ENCODE measurements around the gene MYRIP.

The MYRIP gene

GRCh38 chr3:40102182-40102581 is 292.8 kb downstream of the MYRIP start:
- no peak for DNase-seq
- no peak for TF ChIP-seq CTCF (IDR thresholded peaks at IDR 0.05)
- peaks cover 3% of the 10 kb centered on the region for H3K27me3 Mint-ChIP-seq (ENCODE audit: low read depth, poor library complexity)
- H3K4me1 Mint-ChIP-seq, result no peaks in the 10 kb centered on the region
- peaks cover 18% of the 10 kb centered on the region for H3K9me3 Mint-ChIP-seq
- no peak overlapping the region for H3K27ac Mint-ChIP-seq
- no peak overlapping the region for H3K4me3 Mint-ChIP-seq
- no peaks in the 10 kb centered on the region for H3K36me3 Mint-ChIP-seq (ENCODE audit: low read depth)

GRCh38 chr3:40103829-40104228 is 294.4 kb downstream of the MYRIP start:
- H3K27ac Mint-ChIP-seq, result no peak overlapping the region
- TF ChIP-seq CTCF (IDR thresholded peaks at IDR 0.05), result no peak
- no peak overlapping the region for H3K4me3 Mint-ChIP-seq
- no peak for DNase-seq
- no peaks in the 10 kb centered on the region for H3K36me3 Mint-ChIP-seq (ENCODE audit: low read depth)
- peaks cover 3% of the 10 kb centered on the region for H3K27me3 Mint-ChIP-seq (ENCODE audit: low read depth, poor library complexity)
- H3K4me1 Mint-ChIP-seq, result peaks cover 6% of the 10 kb centered on the region
- peaks cover 18% of the 10 kb centered on the region for H3K9me3 Mint-ChIP-seq

- peaks cover 6% of the 10 kb centered on the region for H3K4me1 Mint-ChIP-seq
Measured at GRCh38 chr3:40104441-40104840, 295.0 kb downstream of the MYRIP start.

GRCh38 chr3:40108643-40109042 is 299.2 kb downstream of the MYRIP start:
- DNase-seq, result no peak
- H3K4me3 Mint-ChIP-seq, result no peak overlapping the region
- peaks cover 6% of the 10 kb centered on the region for H3K4me1 Mint-ChIP-seq
- TF ChIP-seq CTCF (IDR thresholded peaks at IDR 0.05), result no peak
- no peaks in the 10 kb centered on the region for H3K36me3 Mint-ChIP-seq (ENCODE audit: low read depth)
- H3K27ac Mint-ChIP-seq, result no peak overlapping the region
- no peaks in the 10 kb centered on the region for H3K9me3 Mint-ChIP-seq
- peaks cover 6% of the 10 kb centered on the region for H3K27me3 Mint-ChIP-seq (ENCODE audit: low read depth, poor library complexity)

More at GRCh38 chr3:40104441-40104840, 295.0 kb downstream of the MYRIP start:
- H3K36me3 Mint-ChIP-seq (ENCODE audit: low read depth), result no peaks in the 10 kb centered on the region
- TF ChIP-seq CTCF (IDR thresholded peaks at IDR 0.05), result no peak
- H3K27ac Mint-ChIP-seq, result no peak overlapping the region
- no peak overlapping the region for H3K4me3 Mint-ChIP-seq
- no peak for DNase-seq
- peaks cover 3% of the 10 kb centered on the region for H3K27me3 Mint-ChIP-seq (ENCODE audit: low read depth, poor library complexity)
- H3K9me3 Mint-ChIP-seq, result peaks cover 18% of the 10 kb centered on the region

- Mint-ChIP-seq H3K4me3 (no peak overlapping the region), H3K27ac (no peak overlapping the region), H3K36me3 (ENCODE audit: low read depth) (no peaks in the 10 kb centered on the region), H3K4me1 (peaks cover 6% of the 10 kb centered on the region), H3K9me3 (no peaks in the 10 kb centered on the region), H3K27me3 (ENCODE audit: low read depth, poor library complexity) (peaks cover 4% of the 10 kb centered on the region)
- peak; percentile 13 for DNase-seq
- TF ChIP-seq CTCF (IDR thresholded peaks at IDR 0.05), result peak; percentile 37
Measured at GRCh38 chr3:40109641-40110490, 300.5 kb downstream of the MYRIP start.

Data from nephron progenitor cell (in vitro differentiated cells).